Epidermal melanocyte (primary cell): ENCODE data around the gene CABLES2.

Source experiments
- DNase-seq: peaks from one replicate; pipeline ENCODE4 v3.0.0; 2011; ENCODE audit warnings: low spot score; ENCODE audit not compliant: insufficient read length

Gene CABLES2

GRCh38 chr20:62405108-62405980, 1.7 kb downstream of the CABLES2 start:
- DNase-seq, result no peak

- no peak for DNase-seq
Observed at GRCh38 chr20:62404761-62405107, 2.4 kb downstream of the CABLES2 start.

- no peak for DNase-seq
Observed at GRCh38 chr20:62404112-62404665, 2.9 kb downstream of the CABLES2 start.

GRCh38 chr20:62403331-62403730, 3.8 kb downstream of the CABLES2 start:
- DNase-seq, result no peak

GRCh38 chr20:62402456-62403150, 4.5 kb downstream of the CABLES2 start:
- DNase-seq, result no peak

- DNase-seq, result no peak
Observed at GRCh38 chr20:62401331-62401779, 5.7 kb downstream of the CABLES2 start.

GRCh38 chr20:62400541-62400940, 6.5 kb downstream of the CABLES2 start:
- no peak for DNase-seq

- DNase-seq, result no peak
Observed at GRCh38 chr20:62400021-62400420, 7.1 kb downstream of the CABLES2 start.

- DNase-seq, result no peak
Observed at GRCh38 chr20:62398120-62398821, 8.8 kb downstream of the CABLES2 start.

- no peak for DNase-seq
Observed at GRCh38 chr20:62396367-62397239, 10.5 kb downstream of the CABLES2 start.

GRCh38 chr20:62395311-62396242, 11.5 kb downstream of the CABLES2 start:
- DNase-seq, result no peak

GRCh38 chr20:62394248-62395245, 12.5 kb downstream of the CABLES2 start:
- no peak for DNase-seq

GRCh38 chr20:62393830-62394229, 13.3 kb downstream of the CABLES2 start:
- no peak for DNase-seq

- DNase-seq, result no peak
Observed at GRCh38 chr20:62393335-62393665, 13.8 kb downstream of the CABLES2 start.

GRCh38 chr20:62392621-62393334, 14.3 kb downstream of the CABLES2 start:
- DNase-seq, result no peak

GRCh38 chr20:62392077-62392418, 15.0 kb downstream of the CABLES2 start:
- DNase-seq, result no peak

- no peak for DNase-seq
Observed at GRCh38 chr20:62391165-62392076, 15.7 kb downstream of the CABLES2 start.
